Measurements from ENCODE around the gene TMCO2.
"Not testable (repeated sequence)": the region's sequence is repeated elsewhere in the genome, so short reads cannot be mapped to it uniquely, and the experiment has no call there.

TMCO2 gene

DNA sequence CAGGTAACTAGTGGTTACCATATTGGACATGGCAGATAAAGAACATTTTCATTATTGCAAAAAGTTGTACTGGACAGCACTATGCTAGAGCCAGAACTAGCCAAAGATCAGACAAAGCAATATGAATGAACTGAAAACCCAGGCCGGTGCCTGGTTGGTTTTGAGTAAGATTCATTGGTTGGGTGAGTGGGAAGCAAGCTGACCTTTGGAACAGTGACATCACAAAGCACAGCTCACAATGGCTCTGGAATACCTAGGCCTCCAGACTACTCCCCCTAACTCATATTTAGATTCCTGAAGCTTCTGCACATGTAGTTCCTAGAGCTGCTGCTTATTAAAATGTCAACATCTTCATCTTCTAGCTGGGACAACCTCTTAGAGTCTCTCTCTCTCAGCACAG lies at the start of gene TMCO2:
TMCO2 (plus strand) TSS at position 283 of the 400 bp plus-strand sequence; CDS start at position 340, 57 bp downstream.
- Histone ChIP-seq H3K9ac (ENCODE audit: low read depth in 1 of 2, low read length in 2 of 2) (no peak within 1 kb of the TSS), H3K4me3 (ENCODE audit: low read length in 2 of 2) (no peak within 1 kb of the TSS), H3K36me3 (ENCODE audit: control insufficient read depth in 2 of 2, insufficient read depth in 2 of 2, low read length in 2 of 2) (no peaks in the 10 kb centered on the region), H3K9me3 (ENCODE audit: control insufficient read depth in 2 of 2, low read length in 2 of 2) (no peaks in the 10 kb centered on the region), H3K4me1 (ENCODE audit: control insufficient read depth in 2 of 2, insufficient read depth in 2 of 2, low read length in 2 of 2) (no peaks in the 10 kb centered on the region), H3K27ac (ENCODE audit: low read depth in 2 of 2, low read length in 2 of 2) (no peak within 1 kb of the TSS), H3K27me3 (ENCODE audit: control insufficient read depth in 2 of 2, insufficient read depth in 2 of 2, low read length in 2 of 2) (no peaks in the 10 kb centered on the region)

DNA sequence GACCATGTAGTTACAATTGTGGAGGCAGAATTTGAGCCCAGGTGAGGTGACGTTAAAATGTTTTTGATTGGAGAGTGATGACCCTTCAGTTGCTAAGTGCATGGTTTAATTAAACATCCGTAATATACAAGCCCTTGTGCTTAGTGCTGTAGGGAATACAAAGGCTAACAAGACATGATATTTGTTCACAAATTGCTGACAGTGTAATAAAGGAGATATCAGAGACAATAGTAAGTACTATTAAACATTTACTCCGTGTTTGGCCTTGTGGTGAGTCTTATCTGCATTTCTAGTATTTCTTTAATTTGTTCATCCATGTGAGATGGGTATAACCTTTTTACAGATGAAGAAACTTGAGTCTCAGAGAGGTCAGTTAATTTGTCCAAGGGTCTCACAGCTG lies 48.6 kb upstream of the TMCO2 start:
- no peaks in the 10 kb centered on the region for H3K4me1 ChIP-seq (ENCODE audit: control insufficient read depth in 2 of 2, insufficient read depth in 2 of 2, low read length in 2 of 2)
- no peak overlapping the region for H3K27ac ChIP-seq (ENCODE audit: low read depth in 2 of 2, low read length in 2 of 2)
- no peak overlapping the region for H3K9ac ChIP-seq (ENCODE audit: low read depth in 1 of 2, low read length in 2 of 2)
- H3K9me3 ChIP-seq (ENCODE audit: control insufficient read depth in 2 of 2, low read length in 2 of 2) = no peaks in the 10 kb centered on the region
- peaks cover 2 to 34% of the 10 kb centered on the region in 2 donors for H3K36me3 ChIP-seq (ENCODE audit: control insufficient read depth in 2 of 2, insufficient read depth in 2 of 2, low read length in 2 of 2)
- H3K4me3 ChIP-seq (ENCODE audit: low read length in 2 of 2) = no peak overlapping the region
- no peaks in the 10 kb centered on the region for H3K27me3 ChIP-seq (ENCODE audit: control insufficient read depth in 2 of 2, insufficient read depth in 2 of 2, low read length in 2 of 2)

DNA sequence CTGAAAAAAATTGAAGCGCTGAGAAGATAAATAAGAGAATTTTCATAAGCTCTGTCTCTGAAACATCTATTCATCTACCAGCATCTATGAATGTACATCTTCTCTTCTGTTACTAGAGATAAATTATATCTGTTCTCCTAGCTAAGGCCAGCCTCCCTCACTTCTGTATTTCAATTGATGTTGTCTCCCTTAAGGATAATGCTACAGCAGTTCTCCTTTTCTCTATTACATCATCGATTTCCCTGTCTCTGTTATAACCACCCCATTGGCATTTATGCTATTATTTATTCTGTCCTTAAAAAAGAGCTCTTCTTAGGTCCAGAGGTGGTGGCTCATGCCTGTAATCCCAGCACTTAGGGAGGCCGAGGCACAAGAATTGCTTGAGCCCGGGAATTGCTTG lies 42.9 kb upstream of the TMCO2 start:
- H3K36me3 ChIP-seq (ENCODE audit: control insufficient read depth in 2 of 2, insufficient read depth in 2 of 2, low read length in 2 of 2) = peaks cover 9 to 31% of the 10 kb centered on the region in 2 donors
- H3K4me3 ChIP-seq (ENCODE audit: low read length in 2 of 2) = no peak overlapping the region
- no peak overlapping the region for H3K9ac ChIP-seq (ENCODE audit: low read depth in 1 of 2, low read length in 2 of 2)
- no peak overlapping the region for H3K27ac ChIP-seq (ENCODE audit: low read depth in 2 of 2, low read length in 2 of 2)
- H3K27me3 ChIP-seq (ENCODE audit: control insufficient read depth in 2 of 2, insufficient read depth in 2 of 2, low read length in 2 of 2) = no peaks in the 10 kb centered on the region
- H3K4me1 ChIP-seq (ENCODE audit: control insufficient read depth in 2 of 2, insufficient read depth in 2 of 2, low read length in 2 of 2) = no peaks in the 10 kb centered on the region
- no peaks in the 10 kb centered on the region for H3K9me3 ChIP-seq (ENCODE audit: control insufficient read depth in 2 of 2, low read length in 2 of 2)

DNA sequence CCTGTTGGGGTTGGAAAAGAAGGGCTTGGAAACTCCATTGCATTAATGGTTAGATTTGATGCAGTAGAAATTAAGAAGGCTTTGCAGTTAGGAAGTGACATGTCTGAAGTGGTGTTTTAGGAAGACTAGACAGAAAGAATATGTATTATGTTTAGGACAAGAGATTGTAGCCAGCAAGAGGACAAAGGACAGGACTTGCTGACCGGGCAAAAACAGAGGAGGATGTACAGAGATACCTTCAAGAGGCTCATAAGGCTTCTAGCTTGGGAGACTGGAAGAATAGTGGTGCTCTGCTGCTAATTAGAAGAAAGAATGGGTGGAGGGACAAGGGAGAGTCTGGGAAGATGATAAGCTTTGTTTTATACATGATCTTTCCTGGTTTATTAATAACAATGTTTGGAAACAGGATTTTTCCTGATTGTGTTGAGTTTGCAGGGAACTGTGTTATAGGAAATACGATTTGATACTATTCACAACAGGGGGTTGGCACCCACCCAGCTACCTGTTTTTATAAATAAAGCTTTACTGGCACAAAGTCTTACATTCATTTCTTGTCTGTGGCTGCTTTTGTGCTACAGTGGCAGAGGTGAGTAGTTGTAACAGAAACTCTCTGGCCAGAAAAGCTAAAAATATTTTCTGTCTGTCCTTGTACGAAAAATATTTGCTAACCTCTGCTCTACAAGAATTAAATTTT lies 37.1 kb upstream of the TMCO2 start:
- H3K9me3 ChIP-seq (ENCODE audit: control insufficient read depth in 2 of 2, low read length in 2 of 2) = no peaks in the 10 kb centered on the region
- H3K27me3 ChIP-seq (ENCODE audit: control insufficient read depth in 2 of 2, insufficient read depth in 2 of 2, low read length in 2 of 2) = no peaks in the 10 kb centered on the region
- H3K4me3 ChIP-seq (ENCODE audit: low read length in 2 of 2) = no peak overlapping the region
- no peak overlapping the region for H3K9ac ChIP-seq (ENCODE audit: low read depth in 1 of 2, low read length in 2 of 2)
- H3K4me1 ChIP-seq (ENCODE audit: control insufficient read depth in 2 of 2, insufficient read depth in 2 of 2, low read length in 2 of 2) = no peaks in the 10 kb centered on the region
- no peak overlapping the region for H3K27ac ChIP-seq (ENCODE audit: low read depth in 2 of 2, low read length in 2 of 2)
- H3K36me3 ChIP-seq (ENCODE audit: control insufficient read depth in 2 of 2, insufficient read depth in 2 of 2, low read length in 2 of 2) = peaks cover 14 to 31% of the 10 kb centered on the region in 2 donors

DNA sequence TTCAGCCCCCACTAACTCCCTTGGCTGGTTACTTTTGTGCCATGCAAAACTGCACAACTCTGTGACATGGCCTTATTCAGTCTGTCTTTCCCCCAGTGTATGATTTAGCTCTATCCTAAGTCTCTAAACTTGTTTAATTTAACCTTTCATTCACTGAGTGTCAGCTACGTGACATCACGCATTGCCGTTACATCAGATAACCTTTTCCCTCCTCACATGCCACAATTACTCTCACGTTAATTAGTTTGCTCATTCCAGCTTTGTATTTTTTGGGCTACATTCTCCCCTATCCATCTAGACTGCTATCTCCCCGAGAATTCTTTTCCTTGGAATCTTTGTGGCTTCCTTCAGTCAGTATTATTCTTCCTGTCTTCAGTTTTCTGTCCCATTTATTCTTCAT lies 29.4 kb upstream of the TMCO2 start:
- no peaks in the 10 kb centered on the region for H3K9me3 ChIP-seq (ENCODE audit: control insufficient read depth in 2 of 2, low read length in 2 of 2)
- H3K27ac ChIP-seq (ENCODE audit: low read depth in 2 of 2, low read length in 2 of 2) = no peak overlapping the region
- no peaks in the 10 kb centered on the region for H3K27me3 ChIP-seq (ENCODE audit: control insufficient read depth in 2 of 2, insufficient read depth in 2 of 2, low read length in 2 of 2)

DNA sequence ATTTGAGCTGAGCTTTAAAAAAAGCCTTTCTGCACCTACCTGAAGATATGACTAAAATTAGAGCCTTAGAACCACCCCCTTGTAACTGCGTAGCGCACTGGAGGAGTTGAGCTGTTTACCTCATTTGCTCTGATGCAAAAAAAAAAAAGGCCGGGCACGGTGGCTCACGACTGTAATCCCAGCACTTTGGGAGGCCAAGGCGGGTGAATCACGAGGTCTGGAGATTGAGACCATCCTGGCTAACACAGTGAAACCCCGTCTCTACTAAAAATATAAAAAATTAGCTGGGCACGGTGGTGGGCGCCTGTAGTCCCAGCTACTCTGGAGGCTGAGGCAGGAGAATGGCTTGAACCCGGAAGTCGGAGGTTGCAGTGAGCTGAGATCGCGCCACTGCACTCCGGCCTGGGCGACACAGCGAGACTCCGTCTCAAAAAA lies 26.2 kb upstream of the TMCO2 start:
- not testable (repeated sequence) for H3K9me3 ChIP-seq (ENCODE audit: control insufficient read depth in 2 of 2, low read length in 2 of 2); H3K27ac ChIP-seq (ENCODE audit: low read depth in 2 of 2, low read length in 2 of 2); H3K27me3 ChIP-seq (ENCODE audit: control insufficient read depth in 2 of 2, insufficient read depth in 2 of 2, low read length in 2 of 2); H3K36me3 ChIP-seq (ENCODE audit: control insufficient read depth in 2 of 2, insufficient read depth in 2 of 2, low read length in 2 of 2); H3K9ac ChIP-seq (ENCODE audit: low read depth in 1 of 2, low read length in 2 of 2); H3K4me3 ChIP-seq (ENCODE audit: low read length in 2 of 2); H3K4me1 ChIP-seq (ENCODE audit: control insufficient read depth in 2 of 2, insufficient read depth in 2 of 2, low read length in 2 of 2)

More for the DNA sequence above, 29.4 kb upstream of the TMCO2 start:
- H3K36me3 ChIP-seq (ENCODE audit: control insufficient read depth in 2 of 2, insufficient read depth in 2 of 2, low read length in 2 of 2) = peaks cover 0 to 12% of the 10 kb centered on the region in 2 donors
- H3K4me3 ChIP-seq (ENCODE audit: low read length in 2 of 2) = no peak overlapping the region
- H3K9ac ChIP-seq (ENCODE audit: low read depth in 1 of 2, low read length in 2 of 2) = no peak overlapping the region
- no peaks in the 10 kb centered on the region for H3K4me1 ChIP-seq (ENCODE audit: control insufficient read depth in 2 of 2, insufficient read depth in 2 of 2, low read length in 2 of 2)

DNA sequence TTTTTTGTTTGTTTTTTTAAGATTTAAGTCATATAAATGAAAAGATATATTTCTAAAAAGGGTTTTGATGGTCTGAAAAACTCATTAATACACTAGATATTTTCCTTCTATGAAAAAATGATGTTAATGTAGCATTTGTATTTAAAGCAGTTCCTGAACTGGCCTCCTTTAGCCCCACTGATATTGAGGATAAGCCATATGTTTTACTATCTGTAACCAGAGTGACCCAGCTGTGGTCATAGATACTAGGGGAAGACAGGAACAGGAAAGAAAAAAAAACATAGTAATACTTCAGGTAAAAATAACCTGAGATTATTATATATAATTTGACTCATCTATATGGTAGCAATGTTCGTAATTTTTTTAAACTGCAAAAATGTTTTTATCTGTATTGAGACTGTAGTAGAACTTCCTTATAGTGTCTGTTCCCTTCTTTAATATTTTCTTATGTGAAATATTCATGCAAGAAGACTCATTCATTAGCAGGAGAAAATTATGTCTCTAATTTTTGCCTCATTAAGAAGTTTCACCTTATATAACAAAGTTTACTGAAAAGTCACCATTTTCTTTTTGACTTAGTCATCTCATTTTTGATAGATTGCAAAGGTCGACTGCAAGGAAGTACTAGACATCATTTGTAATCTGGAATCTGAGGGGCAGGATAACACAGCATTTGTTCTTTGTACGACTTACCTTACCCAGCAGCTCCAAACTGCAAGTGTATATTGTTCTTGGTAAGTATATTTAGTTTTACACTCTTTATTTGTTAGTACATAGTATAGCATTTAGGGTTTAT lies 25.6 kb upstream of the TMCO2 start:
- Histone ChIP-seq H3K36me3 (ENCODE audit: control insufficient read depth in 2 of 2, insufficient read depth in 2 of 2, low read length in 2 of 2) (peaks cover 0 to 9% of the 10 kb centered on the region in 2 donors), H3K27me3 (ENCODE audit: control insufficient read depth in 2 of 2, insufficient read depth in 2 of 2, low read length in 2 of 2) (no peaks in the 10 kb centered on the region), H3K27ac (ENCODE audit: low read depth in 2 of 2, low read length in 2 of 2) (no peak overlapping the region), H3K4me1 (ENCODE audit: control insufficient read depth in 2 of 2, insufficient read depth in 2 of 2, low read length in 2 of 2) (no peaks in the 10 kb centered on the region), H3K9me3 (ENCODE audit: control insufficient read depth in 2 of 2, low read length in 2 of 2) (no peaks in the 10 kb centered on the region), H3K4me3 (ENCODE audit: low read length in 2 of 2) (no peak overlapping the region), H3K9ac (ENCODE audit: low read depth in 1 of 2, low read length in 2 of 2) (no peak overlapping the region)

DNA sequence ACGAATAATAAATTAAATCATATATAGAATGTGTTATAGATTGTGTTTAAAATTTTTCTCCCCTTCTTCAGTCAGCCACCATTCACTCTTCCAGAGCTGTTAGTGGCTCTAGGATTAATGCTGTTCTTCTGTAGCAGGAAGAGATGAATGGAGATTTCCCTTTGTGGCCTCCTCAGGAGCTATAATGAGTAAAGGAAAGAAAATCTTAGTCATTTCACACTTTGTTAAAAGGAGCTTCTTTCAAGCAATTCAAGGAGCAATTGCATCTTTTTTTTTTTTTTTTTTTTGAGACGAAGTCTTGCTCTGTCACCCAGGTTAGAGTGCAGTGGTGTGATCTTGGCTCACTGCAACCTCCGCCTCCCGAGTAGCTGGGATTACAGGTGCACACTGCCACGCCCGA lies 23.7 kb upstream of the TMCO2 start:
- Histone ChIP-seq H3K9ac (ENCODE audit: low read depth in 1 of 2, low read length in 2 of 2) (no peak overlapping the region), H3K36me3 (ENCODE audit: control insufficient read depth in 2 of 2, insufficient read depth in 2 of 2, low read length in 2 of 2) (peaks cover 0 to 6% of the 10 kb centered on the region in 2 donors), H3K27me3 (ENCODE audit: control insufficient read depth in 2 of 2, insufficient read depth in 2 of 2, low read length in 2 of 2) (no peaks in the 10 kb centered on the region), H3K27ac (ENCODE audit: low read depth in 2 of 2, low read length in 2 of 2) (no peak overlapping the region), H3K4me3 (ENCODE audit: low read length in 2 of 2) (no peak overlapping the region), H3K9me3 (ENCODE audit: control insufficient read depth in 2 of 2, low read length in 2 of 2) (no peaks in the 10 kb centered on the region), H3K4me1 (ENCODE audit: control insufficient read depth in 2 of 2, insufficient read depth in 2 of 2, low read length in 2 of 2) (no peaks in the 10 kb centered on the region)

DNA sequence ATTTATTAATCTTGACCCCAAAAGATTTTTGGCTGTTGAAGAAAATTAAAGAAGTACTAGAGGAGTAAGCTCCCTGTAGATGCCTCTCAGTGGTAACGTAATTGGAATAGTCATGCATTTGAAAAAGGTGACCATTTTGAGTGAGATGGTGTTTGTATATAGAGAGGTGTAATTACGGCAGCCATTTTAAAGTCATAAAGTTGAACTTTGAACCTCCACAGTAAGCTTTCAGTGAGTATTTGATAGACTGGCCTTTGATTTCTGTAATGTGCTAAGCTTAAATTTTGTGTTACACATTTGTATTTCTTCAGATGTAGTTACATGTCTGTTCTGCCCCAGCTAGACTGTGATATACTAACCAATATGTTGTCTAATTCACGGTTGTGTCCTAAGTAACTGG lies 21.5 kb upstream of the TMCO2 start:
- Histone ChIP-seq H3K9me3 (ENCODE audit: control insufficient read depth in 2 of 2, low read length in 2 of 2) (no peaks in the 10 kb centered on the region), H3K4me1 (ENCODE audit: control insufficient read depth in 2 of 2, insufficient read depth in 2 of 2, low read length in 2 of 2) (no peaks in the 10 kb centered on the region), H3K4me3 (ENCODE audit: low read length in 2 of 2) (no peak overlapping the region), H3K36me3 (ENCODE audit: control insufficient read depth in 2 of 2, insufficient read depth in 2 of 2, low read length in 2 of 2) (peaks cover under 1 to 6% of the 10 kb centered on the region in 2 donors), H3K27me3 (ENCODE audit: control insufficient read depth in 2 of 2, insufficient read depth in 2 of 2, low read length in 2 of 2) (no peaks in the 10 kb centered on the region), H3K27ac (ENCODE audit: low read depth in 2 of 2, low read length in 2 of 2) (peak overlapping the region in 1 of 2 donors; percentile 7), H3K9ac (ENCODE audit: low read depth in 1 of 2, low read length in 2 of 2) (no peak overlapping the region)

DNA sequence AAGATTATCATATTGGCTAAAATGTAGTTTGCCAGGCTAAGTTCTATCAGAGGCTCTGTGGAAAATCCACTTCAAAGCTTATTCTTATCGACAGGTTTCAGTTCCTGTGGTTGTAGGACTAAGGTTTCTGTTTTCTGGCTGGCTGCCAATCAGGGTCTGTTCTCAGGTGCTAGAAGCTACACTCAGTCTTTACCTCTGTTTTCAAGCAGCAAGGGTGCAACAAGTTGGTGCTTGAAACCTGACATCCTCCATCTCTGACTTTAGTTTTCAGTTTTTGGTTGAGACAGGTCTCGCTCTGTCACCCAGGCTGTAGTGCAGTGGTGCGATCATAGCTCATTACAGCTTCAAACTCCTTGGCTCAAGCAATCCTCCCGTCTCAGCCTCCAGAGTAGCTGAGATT lies 15.3 kb upstream of the TMCO2 start:
- Histone ChIP-seq H3K4me3 (ENCODE audit: low read length in 2 of 2) (no peak overlapping the region), H3K27me3 (ENCODE audit: control insufficient read depth in 2 of 2, insufficient read depth in 2 of 2, low read length in 2 of 2) (no peaks in the 10 kb centered on the region), H3K9ac (ENCODE audit: low read depth in 1 of 2, low read length in 2 of 2) (no peak overlapping the region), H3K36me3 (ENCODE audit: control insufficient read depth in 2 of 2, insufficient read depth in 2 of 2, low read length in 2 of 2) (peaks cover 41 to 42% of the 10 kb centered on the region in 2 donors), H3K27ac (ENCODE audit: low read depth in 2 of 2, low read length in 2 of 2) (no peak overlapping the region), H3K4me1 (ENCODE audit: control insufficient read depth in 2 of 2, insufficient read depth in 2 of 2, low read length in 2 of 2) (no peaks in the 10 kb centered on the region), H3K9me3 (ENCODE audit: control insufficient read depth in 2 of 2, low read length in 2 of 2) (no peaks in the 10 kb centered on the region)
